Stimulated activated naive CD4-positive, alpha-beta T cell treated with Interleukin-2 at 50 U/mL for 16 hours (primary cell): ENCODE results near the gene IRS1.

ENCODE experiments used
- DNase-seq: peaks from one replicate; lab custom pipeline; 2025; lab: John Stamatoyannopoulos, UW

IRS1 gene

DNA sequence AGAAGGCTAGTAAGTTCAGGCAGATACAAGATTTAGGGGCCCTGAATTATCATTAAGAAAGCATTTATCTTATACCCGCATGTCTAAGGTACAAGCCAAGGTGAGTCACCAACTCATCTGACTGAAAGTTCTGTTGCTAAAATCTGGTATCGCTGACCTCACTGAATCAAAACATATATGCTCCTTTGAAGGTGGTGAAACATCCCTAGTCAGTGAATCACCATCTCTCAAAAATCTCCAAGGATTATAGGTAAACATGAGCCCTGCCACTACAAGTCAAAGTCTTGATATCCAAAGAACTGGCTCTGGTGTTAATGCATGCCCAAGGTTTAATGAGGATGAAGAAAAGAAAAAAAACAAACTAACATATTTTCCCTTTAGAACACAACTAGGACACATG lies 43.5 kb downstream of the IRS1 start:
- no peak for DNase-seq

DNA sequence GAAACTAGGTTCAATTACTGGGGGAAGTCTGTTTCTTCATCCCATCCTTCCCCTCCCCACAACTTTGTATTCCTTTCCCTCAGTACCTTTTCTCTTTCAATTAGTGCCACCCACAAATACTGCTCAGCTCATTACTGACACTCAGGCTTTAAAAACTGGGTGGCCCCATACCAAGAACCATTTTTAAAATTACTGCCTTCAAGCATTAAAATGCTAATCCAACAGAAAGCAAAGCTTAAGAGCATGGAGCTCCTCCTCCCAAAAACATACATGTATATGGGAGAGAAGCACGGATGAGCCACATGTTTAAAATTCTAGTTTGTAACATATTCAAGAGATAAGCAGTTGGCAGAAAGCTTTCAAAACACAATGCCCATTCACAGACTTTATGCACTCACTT lies 44.0 kb downstream of the IRS1 start:
- no peak for DNase-seq

DNA sequence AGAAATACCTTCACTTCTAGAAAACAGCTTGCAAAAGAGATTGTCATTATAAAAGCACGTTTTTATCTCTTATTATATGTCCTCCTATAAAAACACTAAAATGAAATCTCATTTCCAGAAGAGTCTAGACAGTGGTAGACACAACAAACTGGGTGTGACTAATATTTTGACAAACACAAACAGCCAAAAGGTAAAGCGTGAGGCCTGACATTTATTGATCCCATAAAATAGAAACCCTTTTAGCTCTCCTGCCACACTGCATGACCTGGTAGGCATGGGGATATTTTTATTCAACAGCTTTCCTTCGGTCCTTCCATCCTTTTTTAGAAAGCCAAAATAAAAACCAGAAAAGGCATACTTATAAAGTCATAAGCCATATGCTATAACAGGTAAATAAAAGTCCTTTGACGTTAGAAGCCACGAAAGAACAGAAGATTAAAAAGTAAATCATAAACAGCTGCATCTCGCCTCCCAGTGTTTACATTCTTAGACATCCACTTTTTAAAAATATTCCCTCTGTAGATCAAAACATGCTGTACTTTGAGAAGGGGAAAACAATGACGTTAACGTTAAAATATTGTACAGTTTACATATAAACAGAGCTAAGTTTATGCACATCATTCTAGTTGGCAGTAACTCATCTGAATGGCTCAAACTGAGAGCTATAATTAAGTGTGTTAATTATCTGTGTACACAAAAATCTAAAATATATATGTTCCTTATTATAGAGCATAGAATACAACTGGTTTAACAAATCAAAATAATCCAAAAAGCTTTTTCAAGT lies 44.6 kb downstream of the IRS1 start:
- no peak for DNase-seq

DNA sequence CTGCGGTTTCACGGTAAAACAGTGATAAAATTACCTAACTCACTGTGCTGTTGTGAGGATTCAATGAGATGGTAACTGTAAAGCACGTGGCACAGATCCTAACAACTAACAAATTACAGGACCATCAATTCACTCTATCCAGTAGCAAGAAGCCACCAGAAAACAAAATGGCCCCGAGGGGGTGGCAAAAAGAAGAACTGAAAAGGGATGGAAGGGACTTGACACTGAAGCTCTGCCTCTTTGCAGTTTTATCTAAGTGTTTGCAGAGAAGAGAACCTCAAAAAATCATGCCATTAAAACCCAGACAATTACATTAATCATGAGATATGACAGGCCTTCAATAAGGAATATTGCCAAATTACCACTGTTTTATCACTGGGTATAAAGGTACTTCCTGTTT lies 46.7 kb downstream of the IRS1 start:
- no peak for DNase-seq

DNA sequence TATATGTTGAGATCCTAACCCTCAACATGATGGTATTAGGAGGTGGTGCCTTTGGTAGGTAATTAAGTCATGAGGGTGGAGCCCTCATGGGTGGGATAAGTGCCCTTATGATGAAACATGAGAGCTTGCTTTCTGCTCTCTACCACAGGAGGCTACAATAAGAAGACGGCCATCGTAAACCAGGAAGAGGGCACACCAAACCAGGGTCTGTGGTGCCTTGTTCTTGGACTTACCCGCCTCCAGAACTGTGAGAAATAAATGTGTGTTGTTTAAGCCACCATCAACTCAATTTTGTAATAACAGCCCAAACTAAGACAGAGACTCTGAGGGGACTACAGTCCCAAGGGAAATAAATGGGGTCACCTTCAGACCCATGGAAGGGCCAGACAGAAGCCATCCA lies 52.3 kb downstream of the IRS1 start:
- DNase-seq: no peak

DNA sequence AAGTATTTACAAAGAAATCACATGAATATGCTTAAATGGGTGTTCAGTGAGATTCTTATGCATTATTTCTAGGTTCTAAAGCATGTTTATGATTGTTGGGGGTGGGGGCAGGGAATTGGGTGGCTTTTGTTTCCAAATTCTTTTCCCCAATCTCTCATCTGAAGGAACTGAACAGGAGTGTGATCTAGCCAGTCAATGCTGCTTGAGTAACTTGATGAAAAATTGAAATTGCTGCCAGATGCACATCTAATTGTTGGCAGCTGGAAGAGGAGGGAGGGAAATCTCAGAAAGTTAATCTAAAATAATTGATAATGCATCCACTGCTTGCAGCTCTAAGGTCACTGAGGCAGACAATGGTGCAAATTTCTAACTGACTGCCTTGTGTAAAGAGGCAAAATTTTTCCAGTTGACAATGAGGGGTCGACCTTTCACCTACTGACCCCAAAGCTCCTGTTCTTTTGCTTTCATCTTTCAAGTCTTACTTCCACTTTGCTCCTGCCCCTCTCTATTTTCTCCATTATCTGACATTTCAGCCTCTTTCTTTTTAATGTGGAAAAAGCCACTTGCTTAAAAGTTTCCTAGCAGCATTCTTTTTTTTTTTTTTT lies 53.3 kb downstream of the IRS1 start:
- DNase-seq: no peak

DNA sequence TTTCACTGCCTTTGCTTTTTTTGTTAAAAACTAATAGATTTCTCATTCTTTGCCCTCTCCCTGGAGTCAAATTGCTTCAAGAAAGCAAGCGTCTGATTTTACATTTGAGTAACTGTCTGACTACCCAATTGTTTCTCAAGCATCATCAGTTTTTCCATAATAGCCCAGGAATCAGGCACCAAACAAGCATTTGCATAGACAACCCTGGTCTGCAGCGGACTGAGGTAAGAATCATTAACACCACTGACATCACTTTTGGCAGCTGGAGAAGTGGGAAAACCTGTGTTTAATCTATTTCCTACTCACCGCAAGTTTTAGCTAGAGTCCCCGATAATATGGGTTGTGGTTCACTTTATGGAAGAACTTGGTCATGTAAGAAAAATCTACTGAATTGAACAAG lies 55.7 kb downstream of the IRS1 start:
- no peak for DNase-seq

DNA sequence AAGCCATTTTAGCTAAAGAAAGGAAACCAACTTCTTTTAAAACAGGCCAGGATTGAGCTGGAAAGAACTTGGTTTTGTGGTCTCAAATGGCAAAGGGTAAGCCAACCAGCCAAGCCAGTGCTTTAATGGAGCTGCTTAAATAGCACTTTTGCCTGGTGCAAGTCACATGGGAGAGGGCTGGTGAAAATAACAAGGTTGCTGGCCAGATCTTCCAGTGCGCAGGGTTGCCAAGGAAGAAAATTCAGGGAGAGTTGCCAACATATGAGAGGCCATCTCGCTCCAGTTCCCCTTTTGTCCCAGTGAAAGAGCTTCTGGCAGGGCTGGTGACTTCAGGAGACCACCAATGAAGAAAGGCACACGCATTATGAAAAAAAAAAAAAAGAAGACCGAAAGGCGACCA lies 57.3 kb downstream of the IRS1 start:
- no peak for DNase-seq

DNA sequence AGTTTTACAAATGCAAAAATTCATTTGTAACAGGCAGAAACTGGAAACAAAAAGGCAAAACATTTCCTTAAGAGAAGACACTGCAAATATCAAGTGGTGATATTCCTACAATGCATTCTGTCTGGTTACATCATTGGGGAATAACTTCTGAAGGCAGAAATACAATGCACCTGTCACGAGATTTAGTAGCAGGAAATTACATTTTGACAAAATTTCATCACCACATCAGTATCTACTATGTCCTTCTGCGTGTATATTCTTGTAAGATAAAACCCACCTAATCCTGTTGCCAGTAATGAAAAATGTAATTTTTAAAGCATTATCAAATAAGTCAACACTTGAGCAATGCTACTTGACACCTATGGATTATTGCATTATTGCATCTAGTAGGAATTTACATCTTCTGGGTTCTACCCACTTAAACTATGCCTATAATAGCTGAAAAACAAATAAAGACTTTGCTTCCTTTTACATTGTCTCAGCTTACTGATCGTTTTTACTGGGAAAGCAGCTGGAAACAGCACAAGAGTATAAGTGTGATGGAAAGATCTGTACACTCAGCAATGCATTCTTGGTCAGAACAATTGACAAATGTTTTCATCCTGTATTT lies 59.5 kb downstream of the IRS1 start:
- no peak for DNase-seq

DNA sequence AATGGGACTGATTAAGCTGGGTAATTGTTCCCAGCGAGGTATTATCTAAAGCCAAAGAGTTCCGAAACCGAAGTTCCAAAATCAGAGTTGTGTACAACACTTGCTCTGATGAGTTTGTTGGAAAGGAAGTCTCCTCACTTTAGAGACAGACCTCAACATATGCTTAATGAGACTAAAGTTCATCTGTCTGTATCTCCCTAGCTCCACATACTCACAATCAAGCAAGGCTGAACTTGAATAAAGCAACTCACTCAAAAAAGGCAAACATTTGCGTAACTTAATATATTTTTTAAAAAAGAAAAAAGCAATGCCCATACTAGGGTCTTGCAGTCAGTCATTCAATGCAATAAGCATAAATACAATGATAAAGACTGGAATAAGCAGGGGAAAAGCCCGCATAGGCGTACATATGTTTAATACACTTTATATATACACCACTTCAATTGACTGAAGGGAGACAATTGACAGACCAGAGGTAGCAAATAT lies 60.0 kb downstream of the IRS1 start:
- DNase-seq: no peak

DNA sequence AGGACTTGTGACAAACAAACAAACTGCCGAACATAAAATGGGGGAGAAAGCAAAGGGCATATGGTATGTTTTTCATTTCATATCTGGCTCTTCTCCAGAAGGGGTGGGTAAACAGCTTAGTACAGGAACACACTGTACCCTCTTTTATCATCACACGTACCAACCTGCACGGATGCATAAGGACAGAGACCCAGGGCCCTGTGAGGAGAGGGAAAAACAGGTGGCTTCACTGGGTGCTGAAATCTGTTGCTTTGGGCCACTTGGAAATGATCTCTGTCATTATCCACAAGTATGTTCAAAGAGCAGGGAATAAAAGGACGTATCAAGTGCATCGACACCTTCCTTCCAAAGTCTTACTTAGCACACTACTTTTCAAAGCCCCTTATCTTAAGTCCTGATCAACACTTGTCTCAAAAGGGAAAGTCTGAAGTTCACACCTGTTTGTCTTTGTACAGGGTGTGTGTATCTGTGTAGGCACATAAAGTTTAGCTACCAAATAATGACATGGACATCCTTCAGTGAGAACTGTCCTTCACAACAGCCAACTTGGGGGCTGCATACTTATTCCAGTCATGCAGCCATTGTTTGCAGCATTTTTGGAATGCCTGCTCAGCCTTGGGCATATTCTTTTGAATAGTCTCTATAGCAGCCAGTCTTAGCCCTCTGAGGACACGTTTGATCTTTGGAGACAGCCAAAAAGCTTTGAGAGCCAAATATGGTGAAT lies 60.6 kb downstream of the IRS1 start:
- DNase-seq: no peak

DNA sequence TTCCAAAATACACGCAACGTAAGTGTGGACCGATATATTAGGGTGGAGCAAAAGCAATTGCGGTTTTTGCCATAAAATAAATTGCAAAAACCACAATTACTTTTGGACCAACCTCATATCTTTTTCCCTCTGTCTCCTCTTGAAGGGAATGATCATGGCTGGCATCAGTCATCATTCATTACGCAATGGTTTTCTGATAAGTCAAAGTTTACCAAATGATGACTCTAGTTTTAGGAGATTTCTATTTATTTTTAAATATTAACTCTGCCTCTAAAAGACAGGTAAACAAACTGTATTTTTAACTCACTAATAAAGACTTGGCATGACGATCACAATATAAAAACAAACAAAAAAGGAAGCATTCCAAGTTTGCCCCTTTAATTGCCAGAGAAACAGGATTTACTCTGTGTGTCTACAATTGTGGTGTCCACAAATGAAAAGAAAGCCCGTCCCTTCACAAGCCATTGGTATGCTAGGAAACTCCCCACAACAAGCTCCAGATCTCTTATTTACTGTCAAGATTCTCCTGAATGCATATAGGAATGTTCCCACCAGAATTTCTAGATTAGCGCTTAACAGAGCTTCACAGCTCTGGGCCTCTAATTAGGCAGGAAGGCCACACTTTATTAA lies 61.3 kb downstream of the IRS1 start:
- no peak for DNase-seq

DNA sequence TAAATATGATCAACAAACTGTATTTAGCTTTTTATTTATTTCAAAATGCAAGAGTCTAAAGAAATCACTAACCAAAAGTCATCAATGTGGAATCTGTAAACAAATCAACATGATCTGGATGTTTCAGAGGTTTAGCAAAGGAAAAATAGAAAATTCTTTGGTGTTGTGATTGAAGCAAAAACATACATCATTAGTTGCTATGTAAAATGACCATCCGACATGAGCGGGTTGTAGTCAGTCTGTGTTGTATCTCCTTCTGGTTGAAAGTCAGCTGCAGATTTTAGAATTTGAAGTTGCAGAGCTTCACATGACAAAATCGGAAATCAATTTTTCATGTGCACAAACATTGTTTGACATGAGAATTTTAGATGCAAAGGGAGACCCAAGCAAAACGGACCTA lies 63.2 kb downstream of the IRS1 start:
- DNase-seq: no peak

DNA sequence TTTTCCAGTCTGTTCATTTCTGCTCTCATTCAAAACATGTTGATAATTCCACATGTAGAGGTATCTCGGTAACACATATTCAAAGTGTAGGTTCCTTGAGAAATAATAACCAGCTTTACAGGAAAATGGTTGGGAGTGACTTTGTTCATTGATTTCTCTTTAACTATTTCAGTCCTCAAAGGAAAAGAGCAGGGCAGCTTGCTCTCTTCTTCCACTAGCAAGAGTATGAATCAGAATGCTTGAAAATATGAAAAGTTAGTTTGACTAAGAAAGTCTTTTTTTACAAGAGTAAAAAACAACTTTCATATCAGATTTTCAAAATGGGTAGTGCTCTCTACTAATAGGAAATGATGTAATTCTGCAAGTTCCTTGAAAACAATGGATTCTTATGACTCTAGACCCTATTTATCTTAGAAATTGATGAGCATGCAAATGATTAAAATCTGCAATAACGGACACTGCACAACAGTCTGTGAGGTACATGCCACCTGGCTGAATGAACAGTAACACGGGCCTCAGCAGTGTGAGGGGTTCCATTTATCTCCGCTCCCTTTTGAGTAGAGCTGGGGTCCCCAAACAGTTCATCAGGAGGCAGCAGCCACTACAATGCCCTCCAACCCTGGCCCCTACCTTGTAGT lies 65.6 kb downstream of the IRS1 start:
- no peak for DNase-seq

DNA sequence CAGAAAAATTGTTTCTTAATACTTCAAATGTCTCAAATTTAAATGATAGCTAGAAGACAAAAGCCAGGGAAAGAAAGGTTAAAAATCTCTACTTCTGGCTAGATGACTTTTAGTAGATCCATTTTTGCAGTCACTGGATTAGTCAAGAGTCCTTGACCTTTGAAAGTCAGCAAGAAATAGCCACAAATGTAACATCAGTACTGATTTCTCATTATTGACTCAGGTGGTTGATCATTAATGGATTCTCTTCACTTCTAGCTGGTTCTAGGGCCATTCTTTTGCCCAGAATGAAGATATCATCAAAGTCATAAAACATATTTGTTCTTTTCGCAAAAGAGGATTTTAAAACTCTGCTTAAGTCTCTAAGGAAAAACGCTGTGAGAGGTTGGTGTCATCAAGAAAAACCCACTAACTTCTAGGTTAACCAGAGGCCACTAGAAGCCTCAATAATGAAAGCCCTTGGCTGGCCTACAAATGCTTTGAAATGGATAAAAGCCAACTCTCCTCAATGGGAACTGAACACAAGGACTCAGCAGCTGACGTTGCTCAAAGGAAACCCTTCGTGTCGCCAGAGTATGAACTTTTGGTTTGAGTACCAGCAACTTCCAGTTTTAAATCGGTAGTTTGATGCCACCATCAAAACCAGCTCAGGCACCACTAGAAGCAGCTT lies 66.3 kb downstream of the IRS1 start:
- no peak for DNase-seq

DNA sequence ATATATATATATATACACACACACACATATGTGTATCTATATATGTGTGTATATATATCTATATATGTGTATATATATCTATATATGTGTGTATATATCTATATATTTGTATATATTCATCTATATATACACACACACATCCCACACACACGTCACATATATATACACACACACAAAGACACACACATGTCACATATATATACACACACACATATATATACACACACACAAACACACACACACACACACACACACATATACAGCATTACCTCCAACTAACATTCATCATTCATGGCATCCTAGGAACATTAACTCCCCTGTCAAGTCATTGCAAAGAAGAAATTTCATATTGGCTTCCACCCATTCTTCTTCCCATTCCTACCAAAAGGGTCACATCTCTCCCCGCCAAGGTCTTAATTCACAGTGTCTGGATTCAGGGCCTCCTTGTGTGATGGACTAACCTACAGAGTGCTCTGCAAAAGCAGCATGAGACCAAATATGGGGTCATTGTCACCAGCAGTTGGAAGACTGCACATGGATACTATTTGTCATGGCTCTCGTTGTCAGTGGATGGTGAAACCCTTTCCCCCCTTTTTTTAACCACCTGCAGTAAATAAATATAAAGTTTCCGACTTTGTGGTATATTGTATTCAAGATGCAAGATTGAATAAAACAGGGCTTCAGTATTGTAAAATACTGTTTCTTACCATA lies 67.0 kb downstream of the IRS1 start:
- DNase-seq: no peak

DNA sequence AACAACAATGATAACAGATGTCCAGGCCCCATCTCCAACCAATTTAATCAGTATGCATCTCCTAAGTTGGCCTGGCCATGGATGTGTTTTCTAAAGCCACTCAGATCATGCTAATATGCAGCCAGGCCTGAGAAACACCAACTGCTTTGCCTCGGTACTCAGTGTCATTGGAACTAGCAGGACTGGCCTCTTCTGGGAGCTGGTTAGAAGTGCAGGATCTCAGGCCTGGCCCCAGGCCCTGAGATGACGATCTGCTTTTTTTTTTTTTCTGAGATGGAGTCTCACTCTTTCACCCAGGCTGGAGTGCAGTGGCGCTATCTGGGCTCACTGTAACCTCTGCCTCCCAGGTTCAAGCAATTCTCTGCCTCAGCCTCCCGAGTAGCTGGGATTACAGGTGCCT lies 69.1 kb downstream of the IRS1 start:
- DNase-seq: no peak

DNA sequence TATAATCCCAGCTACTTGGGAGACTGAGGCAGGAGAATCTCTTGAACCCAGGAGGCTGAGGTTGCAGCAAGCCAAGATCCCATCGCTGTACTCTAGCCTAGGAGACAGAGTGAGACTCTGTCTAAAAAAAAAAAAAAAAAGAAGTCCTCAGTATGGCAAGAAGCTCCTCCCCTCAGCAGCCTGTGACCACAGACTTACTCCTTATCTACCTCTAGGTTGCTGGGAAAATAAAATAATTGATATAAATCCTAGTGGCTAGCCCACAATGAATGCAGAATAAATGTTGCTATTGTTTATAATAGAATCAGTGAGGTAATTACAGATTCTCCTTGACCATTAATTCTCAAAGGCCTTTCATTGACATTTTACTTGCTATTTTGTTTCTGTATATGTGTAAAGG lies 70.6 kb downstream of the IRS1 start:
- DNase-seq: no peak

DNA sequence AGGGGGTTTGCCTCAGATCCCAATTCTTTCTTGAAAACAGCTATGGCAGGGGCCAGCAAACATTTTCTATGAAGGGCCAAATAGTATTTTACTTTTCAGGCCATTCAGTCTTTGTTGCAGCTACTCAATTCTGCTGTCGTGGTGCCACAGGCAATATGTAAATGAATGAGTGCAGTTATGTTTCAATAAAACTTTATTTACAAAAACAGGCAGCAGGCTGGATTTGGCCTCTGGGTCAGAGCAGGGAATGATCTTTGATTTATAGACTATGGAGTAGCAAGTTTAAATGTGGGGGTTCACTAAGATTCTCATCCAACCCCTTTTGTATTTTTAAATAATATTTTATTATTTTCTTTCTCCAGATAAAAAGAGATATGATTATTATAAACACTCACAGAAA lies 72.4 kb downstream of the IRS1 start:
- DNase-seq: no peak

DNA sequence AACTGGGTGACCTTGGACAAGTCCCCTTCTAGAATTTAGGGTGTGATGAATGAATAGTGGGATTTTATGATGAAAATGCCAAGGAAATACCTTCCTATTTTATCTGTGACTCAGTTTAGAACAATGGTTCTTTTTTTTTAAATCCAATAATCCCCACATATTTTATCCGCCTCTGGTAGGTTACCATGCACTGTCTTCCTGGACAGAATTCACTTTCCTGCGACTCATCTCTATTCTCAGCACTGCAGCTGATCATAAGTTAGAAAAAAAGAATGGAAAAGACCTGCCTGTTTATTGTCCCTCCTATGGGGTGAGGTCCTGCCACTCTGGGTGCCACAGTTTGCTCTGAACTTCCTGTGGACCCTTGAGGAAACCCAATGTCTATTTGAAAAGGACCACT lies 73.1 kb downstream of the IRS1 start:
- DNase-seq: no peak
